LHCN-M2 (cell line): ENCODE results near the gene TLL1. TPM values are rescaled to one million over a fixed set of nuclear protein-coding genes. Genes with fewer than 3 reads are reported as not detected.

Experiments
- DNase-seq: peaks from one replicate; pipeline ENCODE4 v3.0.0-alpha.2; 2012; ENCODE audit warnings: low read depth
- total RNA-seq: library from RNA; depleted of rRNA; stranded (reverse); fragments of >200 nt; gene quantifications from 2 replicates; pipeline ENCODE4 v1.2.3, GENCODE V29; 2014

TLL1 gene
- total RNA-seq, 1 experiment from 2014 or later: not detected

DNA sequence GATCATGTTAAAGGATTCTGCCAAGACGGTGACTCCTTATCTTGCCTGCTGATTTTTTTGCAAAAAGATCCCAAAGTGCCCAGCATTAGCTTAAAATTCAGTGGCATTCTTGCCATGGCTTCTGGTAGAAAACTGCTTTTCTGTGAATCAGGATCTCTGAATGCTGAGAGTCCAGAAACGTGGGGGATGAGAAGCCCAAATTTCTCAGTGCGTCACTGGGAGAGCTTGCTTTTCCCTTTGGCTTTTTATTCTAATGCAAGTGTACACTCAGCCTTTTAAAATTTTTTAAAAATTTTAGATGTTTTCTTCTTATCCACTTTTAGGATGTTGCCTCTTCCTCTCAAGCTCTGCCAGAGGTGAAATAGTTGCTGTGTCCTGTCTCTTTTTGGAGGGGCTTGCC lies 98.4 kb downstream of the TLL1 start:
- DNase-seq: no peak

DNA sequence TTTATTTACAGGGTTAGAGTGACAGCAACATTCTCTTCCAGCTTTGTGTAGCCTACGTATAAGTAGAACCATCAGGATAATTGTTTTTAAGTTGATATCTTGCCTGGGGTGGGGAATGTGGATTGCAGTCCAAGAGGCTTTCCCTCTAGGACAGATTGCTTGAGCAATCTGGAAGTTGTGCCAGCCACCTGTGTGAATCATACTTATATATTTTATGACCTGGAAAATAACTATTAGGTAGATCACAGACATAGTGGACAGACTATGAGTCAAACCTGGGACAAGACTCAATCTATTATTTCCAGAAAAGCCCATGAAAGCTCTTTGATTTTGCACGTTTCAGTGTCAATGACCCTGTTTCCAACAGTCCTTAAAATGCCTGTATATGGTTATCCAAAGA lies 98.9 kb downstream of the TLL1 start:
- no peak for DNase-seq

GRCh38 chr4:165972747-165973146 lies 99.7 kb downstream of the TLL1 start:
- DNase-seq: no peak

DNA sequence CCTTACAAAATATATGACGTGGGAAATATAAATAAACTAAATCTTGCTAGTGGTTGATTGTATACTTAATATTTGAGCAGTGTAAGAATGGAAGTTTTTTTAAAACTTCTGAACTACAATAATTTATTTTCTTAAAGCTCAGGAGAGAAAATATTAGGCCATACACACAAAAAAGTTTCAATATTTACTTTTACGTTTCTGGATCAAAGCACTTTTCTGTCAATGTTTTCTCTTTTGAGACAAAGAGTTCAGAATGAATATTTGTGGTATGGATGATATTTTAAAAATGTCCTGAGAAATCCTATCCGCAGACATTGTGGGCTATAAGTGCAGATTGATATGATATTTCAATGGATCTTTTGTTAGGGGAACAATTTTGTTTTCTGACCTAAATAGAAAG lies 109.9 kb downstream of the TLL1 start:
- DNase-seq: no peak

GRCh38 chr4:165986956-165987698 lies 114.1 kb downstream of the TLL1 start:
- no peak for DNase-seq

- no peak for DNase-seq
These were observed 118.5 kb downstream of the TLL1 start for GRCh38 chr4:165991325-165992180.

DNA sequence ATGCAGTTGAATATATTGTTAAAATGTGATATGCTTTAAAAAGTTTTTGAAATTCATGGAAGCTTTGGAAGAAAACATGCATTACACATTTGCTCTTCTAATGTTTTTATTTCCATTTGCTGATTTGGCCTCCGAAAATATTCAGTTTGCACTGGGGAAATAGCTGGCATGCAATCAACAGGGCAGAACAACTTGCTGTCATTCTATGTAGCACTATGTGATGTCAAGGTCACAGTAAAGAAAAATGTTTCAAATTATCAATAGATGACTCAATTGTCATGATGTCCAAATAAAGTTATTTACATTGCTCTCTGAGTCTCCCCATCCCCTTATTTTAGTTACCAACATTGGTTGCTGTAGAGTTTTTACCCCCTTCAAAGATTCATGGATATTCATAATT lies 119.2 kb downstream of the TLL1 start:
- no peak for DNase-seq

DNA sequence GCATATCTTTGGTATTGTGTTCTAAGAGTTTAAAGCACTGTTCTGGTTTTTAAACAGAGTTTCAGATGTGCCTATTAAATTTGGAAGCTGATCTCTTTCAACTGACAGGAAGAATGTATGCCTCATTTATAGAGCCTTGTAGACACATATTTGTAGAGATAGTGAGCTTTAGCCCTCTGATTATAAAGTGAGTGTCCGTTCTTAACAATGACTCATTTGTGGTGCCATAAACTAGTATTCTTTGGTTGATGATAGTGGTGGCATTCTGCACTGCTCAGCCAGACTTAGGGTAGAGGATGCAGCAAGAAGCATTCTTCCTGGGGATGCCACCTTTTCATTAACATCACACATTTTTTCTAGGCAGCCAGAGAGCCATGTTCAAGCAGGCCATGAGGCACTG lies 121.7 kb downstream of the TLL1 start:
- no peak for DNase-seq

- DNase-seq: no peak
These were observed 130.8 kb downstream of the TLL1 start for GRCh38 chr4:166003811-166004210.

GRCh38 chr4:166006217-166006616 lies 133.2 kb downstream of the TLL1 start:
- no peak for DNase-seq

DNA sequence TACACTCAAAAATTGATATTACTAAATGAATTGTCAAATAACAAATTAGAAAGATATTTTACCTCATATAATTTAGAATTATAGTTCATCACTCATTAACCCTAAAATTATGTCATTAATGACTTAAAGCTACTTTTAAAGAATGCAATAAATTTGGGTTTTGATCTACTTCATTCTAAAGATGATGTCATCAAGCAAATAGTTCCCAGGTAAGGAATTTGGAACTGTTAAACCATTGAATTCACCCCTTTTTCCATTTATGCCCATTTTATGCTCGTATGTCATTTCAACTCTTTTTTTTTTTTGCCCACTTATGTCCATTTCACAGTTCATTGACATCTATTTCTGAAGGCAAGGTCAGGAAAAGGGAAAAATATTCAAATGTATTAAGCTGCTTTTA lies 135.5 kb downstream of the TLL1 start:
- no peak for DNase-seq

DNA sequence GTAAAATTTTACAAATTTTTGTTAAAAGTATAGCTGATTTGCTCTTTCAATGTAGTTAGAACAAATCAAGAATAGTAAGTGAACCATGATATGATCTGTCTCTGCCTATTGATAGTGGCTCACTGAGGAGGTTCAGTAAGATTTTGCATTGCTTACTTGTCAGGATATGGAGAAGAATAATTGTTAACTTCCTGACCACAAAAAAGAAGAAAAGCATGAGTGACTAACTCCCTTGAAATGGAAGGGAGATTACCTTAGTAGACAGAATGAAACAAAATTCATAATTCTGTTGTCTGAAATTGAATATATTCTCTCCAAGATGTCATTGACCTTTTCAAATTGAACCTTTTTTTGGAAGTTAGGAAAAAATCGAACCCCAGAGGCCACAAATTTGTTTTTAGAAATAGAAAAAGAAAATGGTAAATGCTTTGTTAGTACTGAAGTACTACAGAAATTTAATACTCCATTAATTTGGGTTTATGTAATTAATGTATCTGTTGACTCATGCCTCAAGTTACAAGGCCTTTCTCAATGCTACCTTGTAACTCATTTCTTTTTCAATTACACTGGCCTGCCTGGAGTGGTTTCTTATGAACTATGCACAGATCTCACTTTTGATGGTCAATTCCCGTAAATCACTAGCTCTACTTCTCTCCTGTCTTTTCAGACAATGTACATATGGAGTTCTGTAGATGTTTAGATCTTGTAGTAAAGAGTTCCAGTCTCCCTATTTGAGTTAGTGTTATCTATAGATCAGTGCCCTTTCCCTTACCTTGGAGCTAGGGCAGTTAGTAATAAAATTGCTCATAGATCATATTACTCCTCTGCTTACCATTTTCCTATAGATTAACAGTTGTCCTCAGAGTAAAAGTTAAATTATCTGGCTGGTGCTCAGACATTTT lies 139.3 kb downstream of the TLL1 start:
- DNase-seq: no peak

DNA sequence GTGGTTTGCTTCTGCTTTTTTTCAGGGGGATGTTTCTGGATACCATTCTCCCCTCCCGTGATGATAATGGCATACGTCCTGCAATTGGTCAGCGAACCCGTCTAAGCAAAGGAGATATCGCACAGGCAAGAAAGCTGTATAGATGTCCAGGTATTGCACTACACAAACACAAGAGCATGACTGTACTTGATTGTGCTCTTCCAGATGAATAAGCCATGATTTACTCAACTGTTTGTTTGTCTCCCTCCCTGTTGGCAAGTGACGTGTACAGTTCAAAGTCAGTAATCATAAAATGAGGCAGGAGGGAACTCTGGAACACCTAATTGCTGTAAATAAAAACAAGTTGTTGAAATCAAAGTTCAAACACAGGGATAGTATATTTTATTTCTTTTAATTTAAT lies 141.4 kb downstream of the TLL1 start:
- no peak for DNase-seq

DNA sequence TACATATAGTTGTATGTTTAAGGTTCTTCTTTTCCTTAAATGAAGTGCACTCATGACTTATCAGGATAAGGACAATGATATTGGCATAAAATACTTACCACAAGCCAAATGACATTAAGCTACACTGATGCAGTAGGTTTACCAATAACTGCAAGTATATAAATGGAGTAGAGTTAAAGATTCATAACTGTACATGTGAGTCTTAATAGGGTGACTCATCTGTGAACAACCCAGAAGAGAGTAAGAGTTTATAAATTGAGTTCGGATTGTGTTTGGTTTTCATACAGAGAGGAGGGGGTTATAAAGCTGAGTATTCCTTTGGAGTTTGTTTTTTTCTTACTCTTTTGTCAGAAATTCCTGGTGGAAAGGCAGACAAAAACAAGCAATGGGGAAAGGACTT lies 144.8 kb downstream of the TLL1 start:
- no peak for DNase-seq

DNA sequence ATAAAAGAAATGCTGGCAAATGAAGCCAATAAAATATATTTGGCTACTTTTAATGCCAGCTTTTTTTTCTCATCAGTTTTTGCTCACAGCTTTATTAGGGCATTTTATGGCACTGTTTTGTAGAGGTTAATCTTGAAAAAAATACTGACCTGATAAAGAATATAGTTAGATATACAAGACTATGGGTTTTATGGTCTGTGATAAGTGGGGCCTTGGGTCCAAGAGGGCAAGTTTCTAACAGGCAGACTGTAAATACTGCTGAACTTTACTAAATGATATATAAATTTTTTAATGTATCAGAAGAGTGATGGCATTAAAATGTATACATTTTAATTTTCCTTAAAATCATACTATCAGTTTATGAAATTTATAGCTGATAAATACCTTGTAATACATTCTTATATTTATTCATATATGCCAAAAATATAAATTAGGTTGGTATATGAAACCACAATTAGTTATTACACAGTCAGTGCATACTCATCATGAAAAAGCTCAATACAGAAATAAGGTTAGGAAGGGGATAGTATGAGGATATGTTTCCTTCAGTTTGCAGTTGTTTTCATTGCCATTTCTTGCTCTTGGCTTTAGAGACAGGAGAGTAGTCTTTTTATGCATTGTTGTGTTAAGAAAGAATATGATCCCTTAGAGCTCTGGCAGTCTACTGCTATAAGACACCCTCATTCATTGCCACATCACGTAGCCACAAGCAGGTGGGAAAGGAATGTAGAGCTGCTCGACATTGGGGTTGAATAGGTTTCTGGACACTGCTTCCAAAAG lies 146.6 kb downstream of the TLL1 start:
- DNase-seq: no peak

DNA sequence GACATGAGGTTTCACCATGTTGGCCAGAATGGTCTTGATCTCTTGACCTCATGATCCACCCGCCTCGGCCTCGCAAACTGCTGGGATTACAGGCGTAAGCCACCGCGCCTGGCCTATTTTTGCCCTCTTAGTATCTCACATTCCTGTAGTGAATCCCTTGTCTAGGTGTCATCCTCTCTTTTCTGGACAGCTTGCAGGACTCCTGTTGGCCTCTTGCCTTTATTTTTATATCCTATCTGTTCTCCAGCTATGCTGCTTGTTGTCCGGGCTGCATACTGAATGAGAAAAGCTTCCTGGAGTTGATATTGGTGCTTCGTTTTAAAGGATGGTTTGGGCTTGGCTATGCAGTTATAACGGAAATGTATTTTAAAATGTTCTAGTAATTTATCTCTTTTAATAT lies 148.6 kb downstream of the TLL1 start:
- no peak for DNase-seq

DNA sequence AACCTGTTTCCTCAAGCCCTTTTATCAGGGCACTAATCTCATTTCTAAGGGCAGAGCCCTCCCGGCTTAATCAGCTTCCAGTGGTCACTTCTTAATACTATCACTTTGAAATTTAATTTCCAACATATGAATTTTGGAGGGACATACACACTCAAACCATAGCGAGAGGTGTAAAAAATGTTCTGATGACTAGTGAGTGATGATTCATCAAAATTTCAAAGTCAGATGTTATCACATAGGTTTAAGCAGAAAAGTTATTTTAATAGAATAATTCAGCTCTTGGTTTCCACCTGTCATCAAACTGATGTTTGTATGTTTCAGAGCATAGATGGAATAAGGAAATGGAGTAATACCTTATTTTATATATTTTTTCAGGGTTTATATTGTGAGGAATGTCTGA lies 161.9 kb downstream of the TLL1 start:
- DNase-seq: no peak

- no peak for DNase-seq
These were observed 166.8 kb downstream of the TLL1 start for GRCh38 chr4:166039822-166040221.

- DNase-seq: no peak
These were observed 169.5 kb downstream of the TLL1 start for GRCh38 chr4:166042510-166043055.

DNA sequence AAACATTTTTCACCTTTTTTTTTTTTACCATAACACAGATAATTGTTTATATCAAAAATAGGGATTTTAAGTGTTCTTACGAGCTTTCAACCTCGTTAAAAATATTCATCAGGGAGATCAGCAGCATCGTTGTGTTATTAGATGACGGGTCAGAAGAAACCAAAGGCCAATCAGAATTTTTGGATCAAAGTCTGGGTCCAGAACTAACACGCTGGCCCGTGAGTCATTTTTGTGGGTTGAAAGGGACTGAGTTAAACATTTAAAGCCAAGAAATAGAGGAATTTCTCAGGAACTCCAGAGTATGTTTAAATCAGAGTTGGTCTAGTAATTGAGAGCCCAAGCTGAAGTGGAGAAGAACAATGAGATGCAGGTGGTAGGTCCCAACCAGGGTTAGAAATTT lies 170.8 kb downstream of the TLL1 start:
- DNase-seq: no peak

GRCh38 chr4:166044871-166045270 lies 171.8 kb downstream of the TLL1 start:
- no peak for DNase-seq
